CD4-positive, alpha-beta T cell (primary cell): ENCODE results near the gene PIKFYVE. TPM values are rescaled to one million over a fixed set of nuclear protein-coding genes. Genes with fewer than 3 reads are reported as not detected.
"Not testable (repeated sequence)": the region's sequence is repeated elsewhere in the genome, so short reads cannot be mapped to it uniquely, and the experiment has no call there.

ENCODE experiments used
- ATAC-seq: fragments of 200-7000 bp; cut with Tn5 transposase; one replicate; pipeline ENCODE4 v1.10.0; 2022; ENCODE audit warnings: mild to moderate bottlenecking; ENCODE audit not compliant: poor library complexity
- CTCF ChIA-PET: fragments of 350-600 bp; sonication (Branson Sonifier 250); formaldehyde crosslinking; loops from one replicate; lab custom pipeline; 2021; ENCODE audit warnings: antibody characterized with exemption, inconsistent platforms; lab: Charles Lee
- POLR2A ChIA-PET: fragments of 350-600 bp; sonication (Branson Sonifier 250); formaldehyde crosslinking; loops from one replicate; lab custom pipeline; 2021; ENCODE audit warnings: antibody characterized with exemption, inconsistent platforms; lab: Charles Lee
- DNase-seq, 14 experiments: peaks; one replicate each; pipeline ENCODE4 v3.0.0-alpha.2; 2013 to 2020; ENCODE audit warnings: mixed read lengths in 2 of 14
- H3K27ac ChIP-seq, 2 donors: one replicate each; pipeline versions ENCODE4 v1.5.1 to v1.7.0; 2013; ENCODE audit warnings: low read length in 2 of 2, low read depth in 1 of 2, mild to moderate bottlenecking in 1 of 2
- H3K27me3 ChIP-seq, 2 experiments: 1 replicate in 1 of 2; 2 replicates in 1 of 2; pipeline versions ENCODE4 v1.6.1 to v1.7.0; 2013; ENCODE audit warnings: low read length in 2 of 2, control low read depth in 1 of 2, mild to moderate bottlenecking in 1 of 2, moderate library complexity in 1 of 2; ENCODE audit not compliant: insufficient read depth in 2 of 2, control insufficient read depth in 1 of 2
- H3K36me3 ChIP-seq: one replicate; pipeline ENCODE4 v1.6.1; 2013; ENCODE audit warnings: low read length, control low read depth; ENCODE audit not compliant: insufficient read depth
- H3K4me1 ChIP-seq: one replicate; pipeline ENCODE4 v1.6.1; 2013; ENCODE audit warnings: low read length, control low read depth; ENCODE audit not compliant: insufficient read depth
- H3K4me3 ChIP-seq: one replicate; pipeline ENCODE4 v1.5.1; 2013; ENCODE audit warnings: mild to moderate bottlenecking, low read length, moderate library complexity
- H3K9me3 ChIP-seq, 2 experiments: 1 replicate in 1 of 2; 2 replicates in 1 of 2; pipeline versions ENCODE4 v1.6.1 to v1.7.0; 2013; ENCODE audit warnings: low read length in 2 of 2, mild to moderate bottlenecking in 2 of 2, control low read depth in 1 of 2, moderate library complexity in 1 of 2; ENCODE audit not compliant: control insufficient read depth in 1 of 2, insufficient read depth in 1 of 2
- H3K27ac Mint-ChIP-seq: one replicate; pipeline ENCODE4 v1.8.0; 2020; ENCODE audit warnings: mixed read lengths
- H3K27me3 Mint-ChIP-seq: one replicate; pipeline ENCODE4 v1.8.0; 2021; ENCODE audit warnings: mixed read lengths
- H3K36me3 Mint-ChIP-seq: one replicate; pipeline ENCODE4 v1.8.0; 2021; ENCODE audit warnings: low read depth, mixed read lengths
- H3K4me1 Mint-ChIP-seq: one replicate; pipeline ENCODE4 v1.8.0; 2021; ENCODE audit warnings: low read depth, mixed read lengths
- H3K4me3 Mint-ChIP-seq: one replicate; pipeline ENCODE4 v1.8.0; 2020; ENCODE audit warnings: mild to moderate bottlenecking, mixed read lengths
- H3K9me3 Mint-ChIP-seq: one replicate; pipeline ENCODE4 v1.8.0; 2020; ENCODE audit warnings: mixed read lengths
- intact Hi-C, 2 experiments: fragments of 100-400 bp; cut with DNase I in 1 of 2; cut with micrococcal nuclease in 1 of 2; formaldehyde crosslinking; loops; one replicate each; pipeline versions ENCODE4 v1.15.1 to v1.9.0; 2023 to 2025; cut with DNase I, micrococcal nuclease
- total RNA-seq, 174 experiments: library from RNA in 2 of 174; stranded (reverse) in 2 of 174; gene quantifications; one replicate each; pipeline ENCODE4 v1.2.3 and lab custom pipeline; 2021 to 2026
- TF ChIP-seq, protein P1 (sequence below): fragments of 200-600 bp; IDR thresholded peaks from one replicate; pipeline ENCODE4 v1.8.0; 2022; ENCODE audit warnings: antibody characterized with exemption, mild to moderate bottlenecking

The PIKFYVE gene
- total RNA-seq, 2 experiments from 2014 or later: 29.3 to 29.9 TPM

DNA sequence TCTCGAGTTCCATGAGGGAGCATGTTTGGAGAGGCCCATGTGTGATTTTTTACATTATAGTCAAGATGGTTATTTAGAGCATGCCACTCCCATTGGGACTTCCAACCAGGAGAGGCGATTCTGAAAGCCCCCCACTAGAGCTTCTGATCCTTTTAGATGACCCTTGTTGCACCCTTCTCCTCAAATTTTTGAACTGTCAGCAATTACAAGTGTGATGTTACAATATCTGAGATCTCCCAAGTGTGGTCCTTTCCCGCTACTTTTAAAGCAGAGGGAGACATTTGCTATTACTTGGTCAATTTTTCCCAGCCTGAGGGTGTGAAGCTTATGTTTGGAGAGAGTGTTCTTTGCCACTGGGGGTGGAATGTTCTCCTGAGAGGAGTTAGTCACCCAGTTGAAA lies 123.9 kb downstream of the PIKFYVE start:
- Histone ChIP-seq H3K27me3 (peaks cover 0 to 4% of the 10 kb centered on the region in 2 experiments), H3K36me3 (no peaks in the 10 kb centered on the region), H3K9me3 (peaks cover 3 to 16% of the 10 kb centered on the region in 2 experiments), H3K27ac (no peak overlapping the region), H3K4me3 (no peak overlapping the region), H3K4me1 (no peaks in the 10 kb centered on the region)
- H3K27me3 Mint-ChIP-seq: peaks cover 20% of the 10 kb centered on the region
- H3K36me3 Mint-ChIP-seq: no peaks in the 10 kb centered on the region
- no peak for DNase-seq
- intact Hi-C loops: no loop called here
- no peak overlapping the region for H3K4me3 Mint-ChIP-seq
- TF ChIP-seq, protein P1, sequence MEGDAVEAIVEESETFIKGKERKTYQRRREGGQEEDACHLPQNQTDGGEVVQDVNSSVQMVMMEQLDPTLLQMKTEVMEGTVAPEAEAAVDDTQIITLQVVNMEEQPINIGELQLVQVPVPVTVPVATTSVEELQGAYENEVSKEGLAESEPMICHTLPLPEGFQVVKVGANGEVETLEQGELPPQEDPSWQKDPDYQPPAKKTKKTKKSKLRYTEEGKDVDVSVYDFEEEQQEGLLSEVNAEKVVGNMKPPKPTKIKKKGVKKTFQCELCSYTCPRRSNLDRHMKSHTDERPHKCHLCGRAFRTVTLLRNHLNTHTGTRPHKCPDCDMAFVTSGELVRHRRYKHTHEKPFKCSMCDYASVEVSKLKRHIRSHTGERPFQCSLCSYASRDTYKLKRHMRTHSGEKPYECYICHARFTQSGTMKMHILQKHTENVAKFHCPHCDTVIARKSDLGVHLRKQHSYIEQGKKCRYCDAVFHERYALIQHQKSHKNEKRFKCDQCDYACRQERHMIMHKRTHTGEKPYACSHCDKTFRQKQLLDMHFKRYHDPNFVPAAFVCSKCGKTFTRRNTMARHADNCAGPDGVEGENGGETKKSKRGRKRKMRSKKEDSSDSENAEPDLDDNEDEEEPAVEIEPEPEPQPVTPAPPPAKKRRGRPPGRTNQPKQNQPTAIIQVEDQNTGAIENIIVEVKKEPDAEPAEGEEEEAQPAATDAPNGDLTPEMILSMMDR: no peak
- CTCF ChIA-PET: no interaction called here
- H3K9me3 Mint-ChIP-seq: peaks cover 6% of the 10 kb centered on the region
- ATAC-seq: no peak
- H3K4me1 Mint-ChIP-seq: no peaks in the 10 kb centered on the region
- H3K27ac Mint-ChIP-seq: no peak overlapping the region
- POLR2A ChIA-PET: no interaction called here

DNA sequence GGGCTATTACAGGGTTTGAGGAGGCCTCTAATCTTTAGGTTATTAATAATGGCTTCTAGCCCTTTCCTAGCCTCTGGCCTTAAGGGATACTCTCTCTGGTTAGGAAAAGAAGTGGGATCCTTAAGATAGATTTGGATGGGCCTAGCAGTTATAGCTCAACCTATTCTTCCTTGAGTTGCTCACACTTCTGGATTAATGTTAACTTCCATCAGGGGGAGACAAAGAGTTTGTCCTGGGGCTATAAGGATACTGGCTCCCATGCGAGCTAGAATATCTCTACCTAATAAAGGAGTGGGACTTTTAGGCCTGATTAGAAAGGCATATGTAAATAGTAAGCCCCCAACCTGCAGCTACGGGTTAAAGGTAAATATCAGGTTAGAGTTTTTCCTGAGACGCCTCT lies 126.2 kb downstream of the PIKFYVE start:
- CTCF ChIA-PET: no interaction called here
- Histone ChIP-seq H3K4me3 (no peak overlapping the region), H3K4me1 (no peaks in the 10 kb centered on the region), H3K36me3 (no peaks in the 10 kb centered on the region), H3K27me3 (no peaks in the 10 kb centered on the region), H3K27ac (no peak overlapping the region), H3K9me3 (peaks cover 5 to 16% of the 10 kb centered on the region in 2 experiments)
- intact Hi-C loops: no loop called here
- no peaks in the 10 kb centered on the region for H3K4me1 Mint-ChIP-seq
- no peak overlapping the region for H3K4me3 Mint-ChIP-seq
- no peak for ATAC-seq
- no peak overlapping the region for H3K27ac Mint-ChIP-seq
- TF ChIP-seq, protein P1: no peak
- H3K9me3 Mint-ChIP-seq: peaks cover 11% of the 10 kb centered on the region
- POLR2A ChIA-PET: no interaction called here
- H3K36me3 Mint-ChIP-seq: no peaks in the 10 kb centered on the region
- peaks cover 11% of the 10 kb centered on the region for H3K27me3 Mint-ChIP-seq
- no peak for DNase-seq

DNA sequence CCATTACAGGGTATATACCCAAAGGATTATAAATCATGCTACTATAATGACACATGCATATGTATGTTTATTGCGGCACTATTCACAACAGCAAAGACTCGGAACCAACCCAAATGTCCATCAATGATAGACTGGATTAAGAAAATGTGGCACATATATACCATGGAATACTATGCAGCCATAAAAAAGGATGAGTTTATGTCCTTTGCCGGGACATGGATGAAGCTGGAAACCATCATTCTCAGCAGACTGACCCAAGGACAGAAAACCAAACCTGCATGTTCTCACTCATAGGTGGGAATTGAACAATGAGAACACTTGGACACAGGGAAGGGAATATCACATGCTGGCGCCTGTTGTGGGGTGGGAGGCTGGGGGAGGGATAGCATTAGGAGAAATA lies 130.7 kb downstream of the PIKFYVE start:
- ATAC-seq, H3K4me1 Mint-ChIP-seq, H3K36me3 ChIP-seq, H3K4me3 Mint-ChIP-seq, CTCF ChIA-PET, H3K9me3 Mint-ChIP-seq, intact Hi-C loops, DNase-seq, H3K36me3 Mint-ChIP-seq, H3K4me1 ChIP-seq, H3K4me3 ChIP-seq, H3K27me3 ChIP-seq, POLR2A ChIA-PET, H3K27ac Mint-ChIP-seq, H3K27ac ChIP-seq: not testable (repeated sequence)
- H3K27me3 Mint-ChIP-seq: peaks cover 21% of the 10 kb centered on the region
- H3K9me3 ChIP-seq: peaks cover 5 to 16% of the 10 kb centered on the region in 2 experiments

DNA sequence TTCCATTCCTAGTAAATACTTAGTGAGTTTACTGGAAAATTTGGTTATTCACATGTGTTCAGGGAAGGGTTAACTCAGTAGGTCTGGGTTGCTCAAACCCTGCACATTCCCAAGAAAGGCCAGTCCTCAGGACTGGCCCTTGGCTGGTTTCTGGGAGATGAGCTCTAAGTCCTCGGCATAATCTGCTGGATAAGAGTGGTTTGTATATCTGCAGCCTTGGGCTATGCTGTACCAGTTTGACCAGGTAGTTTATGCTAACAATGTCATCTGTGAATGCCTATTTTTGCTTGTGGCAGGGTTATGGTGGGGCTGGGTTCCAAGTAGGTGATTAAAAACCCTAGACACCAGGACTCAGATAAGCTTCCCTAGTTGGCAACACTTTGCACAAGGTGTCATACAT lies 133.1 kb downstream of the PIKFYVE start:
- no peaks in the 10 kb centered on the region for H3K4me1 Mint-ChIP-seq
- H3K27me3 ChIP-seq: peaks cover 0 to 16% of the 10 kb centered on the region in 2 experiments
- TF ChIP-seq, protein P1: no peak
- no peak overlapping the region for H3K27ac ChIP-seq
- no peak for DNase-seq
- no peak for ATAC-seq
- H3K36me3 Mint-ChIP-seq: no peaks in the 10 kb centered on the region
- no peaks in the 10 kb centered on the region for H3K4me1 ChIP-seq
- peaks cover 43% of the 10 kb centered on the region for H3K27me3 Mint-ChIP-seq
- peaks cover 5% of the 10 kb centered on the region for H3K9me3 Mint-ChIP-seq
- POLR2A ChIA-PET: no interaction called here
- H3K4me3 Mint-ChIP-seq: no peak overlapping the region
- intact Hi-C loops: no loop called here
- H3K4me3 ChIP-seq: no peak overlapping the region
- H3K27ac Mint-ChIP-seq: no peak overlapping the region
- H3K9me3 ChIP-seq: peaks cover 4 to 5% of the 10 kb centered on the region in 2 experiments
- no peaks in the 10 kb centered on the region for H3K36me3 ChIP-seq
- CTCF ChIA-PET: no interaction called here
